ENCODE results near the gene CYB561. TPM values are rescaled to one million over a fixed set of nuclear protein-coding genes. Genes with fewer than 3 reads are reported as not detected.

Gene CYB561
- total and polyA plus RNA-seq, 2 experiments from 2014 or later: 13.7 to 30.9 TPM

- no peak for TF ChIP-seq REST (IDR thresholded peaks at IDR 0.05; ENCODE audit: unreplicated experiment)
Measured at GRCh38 chr17:63445954-63446752, at the start of gene CYB561 (continued).

GRCh38 chr17:63495491-63495890, 49.4 kb upstream of the CYB561 start:
- no peaks in the 10 kb centered on the region for H3K27me3 ChIP-seq (ENCODE audit: insufficient read depth)
- H3K27ac ChIP-seq (ENCODE audit: low read depth): no peak overlapping the region
- no peak overlapping the region for H3K4me3 Mint-ChIP-seq

More at GRCh38 chr17:63495491-63495890, 49.4 kb upstream of the CYB561 start:
- Histone ChIP-seq H3K4me1 (ENCODE audit: insufficient read depth) (no peaks in the 10 kb centered on the region), H3K36me3 (ENCODE audit: insufficient read depth) (no peaks in the 10 kb centered on the region), H3K9me2 (ENCODE audit: insufficient read depth) (no peaks in the 10 kb centered on the region), H3K4me2 (no peak overlapping the region), H2AFZ (no peak overlapping the region), H3F3A (replicated peaks; ENCODE audit: low read depth) (no peaks in the 10 kb centered on the region), H3K4me3 (no peak overlapping the region), H3K79me2 (replicated peaks; ENCODE audit: insufficient read depth) (no peaks in the 10 kb centered on the region), H4K20me1 (replicated peaks; ENCODE audit: insufficient read depth) (no peaks in the 10 kb centered on the region)
- H3K9me3 Mint-ChIP-seq: no peaks in the 10 kb centered on the region
- H3K27me3 Mint-ChIP-seq (ENCODE audit: insufficient read depth, low read depth, poor library complexity): peaks cover 2% of the 10 kb centered on the region
- DNase-seq (ENCODE audit: low spot score) (no peak), ATAC-seq (no peak)
- H3K4me1 Mint-ChIP-seq: peaks cover 10% of the 10 kb centered on the region; the same call in 2 of the 3 replicates
- no peaks in the 10 kb centered on the region for H3K36me3 Mint-ChIP-seq (ENCODE audit: low read depth)
- no peak overlapping the region for H3K27ac Mint-ChIP-seq
- TF ChIP-seq JUNB (IDR thresholded peaks at IDR 0.05; ENCODE audit: unreplicated experiment): no peak
- no peak for TF ChIP-seq EZH2phosphoT487 (IDR thresholded peaks at IDR 0.05; ENCODE audit: unreplicated experiment)
- no peak for TF ChIP-seq ETS1 (IDR thresholded peaks at IDR 0.05)
- no peak for TF ChIP-seq ZNF331 (CRISPR knock-in tag; IDR thresholded peaks at IDR 0.05; ENCODE audit: low read depth)
- no peak for TF ChIP-seq CREB1 (CRISPR knock-in tag; IDR thresholded peaks at IDR 0.05; ENCODE audit: low read depth)
- no peak for TF ChIP-seq POLR2AphosphoS5 (IDR thresholded peaks at IDR 0.05; ENCODE audit: low read depth)
- TF ChIP-seq REST (IDR thresholded peaks at IDR 0.05; ENCODE audit: unreplicated experiment): no peak
- TF ChIP-seq STAT1 (IDR thresholded peaks at IDR 0.05; ENCODE audit: unreplicated experiment): no peak
- TF ChIP-seq NANOG (IDR thresholded peaks at IDR 0.05; ENCODE audit: borderline replicate concordance): no peak

All from GM23338 (cell line).